Right renal cortex interstitium (tissue), 3 donors: ENCODE results near the gene STK32C. TPM values are rescaled to one million over a fixed set of nuclear protein-coding genes. Genes with fewer than 3 reads are reported as not detected.
"Not testable (repeated sequence)": the region's sequence is repeated elsewhere in the genome, so short reads cannot be mapped to it uniquely, and the experiment has no call there.

Experiments used
- DNase-seq, 3 donors: peaks; one replicate each; pipeline ENCODE4 v3.0.0-alpha.2; 2013; ENCODE audit warnings: low read depth in 3 of 3, low spot score in 2 of 3
- polyA plus RNA-seq, 3 donors: library from polyadenylated mRNA; unstranded; fragments of 120-200 nt; gene quantifications; one replicate each; pipeline ENCODE4 v1.2.1, GENCODE V29; 2013; ENCODE audit not compliant: insufficient read length in 3 of 3

The STK32C gene
- polyA plus RNA-seq, 3 donors = 11.3 to 13.5 (median 11.7) TPM

DNA sequence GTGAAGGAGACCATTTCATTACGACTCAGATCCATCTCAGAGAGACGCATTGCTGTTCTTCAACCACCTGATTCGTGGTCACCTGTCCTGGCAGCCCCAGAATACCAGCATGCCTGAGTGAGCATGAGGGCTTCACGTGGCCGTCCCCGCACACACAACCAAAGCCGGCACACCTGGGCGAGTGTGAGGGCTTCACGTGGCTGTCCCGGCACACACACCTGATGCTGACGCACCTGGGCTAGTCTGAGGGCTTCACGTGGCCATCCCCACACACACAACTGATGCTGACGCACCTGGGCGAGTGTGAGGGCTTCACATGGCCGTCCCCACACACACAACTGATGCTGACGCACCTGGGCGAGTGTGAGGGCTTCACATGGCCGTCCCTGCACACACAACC is 86.8 kb downstream of the STK32C start:
- not testable (repeated sequence) for DNase-seq

DNA sequence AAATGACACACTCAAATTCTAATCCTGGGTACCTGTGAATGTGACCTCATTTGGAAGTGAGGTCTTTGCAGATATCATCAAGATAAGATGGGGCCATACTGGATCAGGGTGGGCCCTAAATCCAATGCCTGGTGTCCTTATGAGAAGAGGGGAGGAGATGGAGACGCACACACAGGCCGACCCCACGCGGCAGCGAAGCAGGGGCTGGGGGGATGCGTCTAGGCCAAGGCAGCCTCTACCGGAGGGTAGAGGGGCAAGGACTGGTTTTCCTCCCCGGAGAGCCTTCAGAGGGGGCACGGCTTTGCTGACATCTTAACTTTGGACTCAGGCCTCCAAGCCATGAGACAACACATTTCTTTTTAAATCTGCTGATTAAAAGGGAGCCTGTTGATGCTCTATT is 87.7 kb downstream of the STK32C start:
- no peak for DNase-seq

DNA sequence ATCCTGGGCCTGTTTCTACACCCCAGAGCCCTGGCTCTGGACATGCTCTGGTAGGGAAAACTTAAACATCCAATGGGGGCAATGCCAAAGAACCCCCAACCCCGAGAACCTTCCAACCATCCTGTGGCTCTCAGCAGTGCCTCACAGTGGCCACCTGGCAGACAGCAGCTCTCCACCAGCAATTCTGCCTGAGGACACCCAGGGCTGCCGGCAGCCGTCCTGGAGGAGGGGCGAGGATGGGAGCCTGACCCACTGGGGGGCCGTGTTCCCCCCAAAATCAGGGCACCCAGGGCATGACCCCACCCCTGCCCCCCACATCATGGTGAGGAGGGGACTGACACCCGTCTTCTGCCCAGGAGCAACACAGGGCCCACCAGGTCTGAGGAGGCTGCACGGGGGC is 88.3 kb downstream of the STK32C start:
- DNase-seq = no peak

GRCh38 chr10:132216441-132216840 is 91.3 kb downstream of the STK32C start:
- not testable (repeated sequence) for DNase-seq

GRCh38 chr10:132213917-132214316 is 93.8 kb downstream of the STK32C start:
- no peak for DNase-seq

- DNase-seq = no peak
Observed at GRCh38 chr10:132212816-132213215, 94.9 kb downstream of the STK32C start.

GRCh38 chr10:132211246-132211645 is 96.5 kb downstream of the STK32C start:
- no peak for DNase-seq

DNA sequence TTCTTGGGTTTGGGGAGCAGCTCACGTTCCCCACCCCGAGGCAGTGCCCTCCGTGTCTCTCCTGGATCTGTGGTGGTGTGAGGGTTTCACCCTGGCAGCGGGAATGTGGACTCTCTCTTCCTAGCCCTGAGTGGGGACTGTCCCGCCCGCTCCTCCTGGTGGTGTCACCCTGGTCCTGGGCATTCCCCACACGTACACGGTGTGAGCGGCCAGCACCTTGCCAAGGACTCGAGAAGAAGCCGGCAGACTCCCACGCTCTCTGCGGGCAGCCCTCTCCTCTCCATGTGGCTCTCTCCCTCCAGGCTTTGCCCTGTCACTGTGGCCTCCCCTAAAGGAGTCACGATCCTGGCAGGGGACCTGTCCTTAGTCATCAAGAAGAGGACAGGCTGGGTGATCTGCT is 97.0 kb downstream of the STK32C start:
- no peak for DNase-seq

DNA sequence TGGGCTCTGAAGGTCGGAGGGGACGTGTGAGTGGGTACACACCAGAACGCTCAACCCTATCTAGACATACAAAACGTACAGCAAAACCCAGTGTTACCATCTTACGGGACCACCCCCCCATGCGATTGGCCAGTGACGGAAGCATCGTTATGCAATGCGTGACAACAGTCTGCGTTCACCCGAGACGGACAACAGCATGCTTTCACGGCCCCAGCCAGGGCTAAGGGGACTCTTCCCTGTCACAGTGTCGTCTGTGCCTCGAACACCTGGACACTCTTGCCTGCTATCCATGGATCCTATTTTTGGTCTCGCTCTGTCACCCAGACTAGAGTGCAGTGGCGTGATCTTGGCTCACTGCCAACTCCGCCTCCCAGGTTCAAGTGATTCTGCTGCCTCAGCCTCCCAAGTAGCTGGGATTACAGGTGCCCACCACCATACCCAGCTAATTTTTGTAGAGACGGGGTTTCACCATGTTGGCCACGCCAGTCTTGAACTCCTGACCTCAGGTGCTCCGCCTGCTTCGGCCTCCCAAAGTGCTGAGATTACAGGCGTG is 97.7 kb downstream of the STK32C start:
- no peak for DNase-seq

GRCh38 chr10:132209130-132209529 is 98.6 kb downstream of the STK32C start:
- no peak for DNase-seq

- no peak for DNase-seq
Observed at GRCh38 chr10:132208462-132209050, 99.2 kb downstream of the STK32C start.

GRCh38 chr10:132207536-132208461 is 100.0 kb downstream of the STK32C start:
- DNase-seq = no peak

DNA sequence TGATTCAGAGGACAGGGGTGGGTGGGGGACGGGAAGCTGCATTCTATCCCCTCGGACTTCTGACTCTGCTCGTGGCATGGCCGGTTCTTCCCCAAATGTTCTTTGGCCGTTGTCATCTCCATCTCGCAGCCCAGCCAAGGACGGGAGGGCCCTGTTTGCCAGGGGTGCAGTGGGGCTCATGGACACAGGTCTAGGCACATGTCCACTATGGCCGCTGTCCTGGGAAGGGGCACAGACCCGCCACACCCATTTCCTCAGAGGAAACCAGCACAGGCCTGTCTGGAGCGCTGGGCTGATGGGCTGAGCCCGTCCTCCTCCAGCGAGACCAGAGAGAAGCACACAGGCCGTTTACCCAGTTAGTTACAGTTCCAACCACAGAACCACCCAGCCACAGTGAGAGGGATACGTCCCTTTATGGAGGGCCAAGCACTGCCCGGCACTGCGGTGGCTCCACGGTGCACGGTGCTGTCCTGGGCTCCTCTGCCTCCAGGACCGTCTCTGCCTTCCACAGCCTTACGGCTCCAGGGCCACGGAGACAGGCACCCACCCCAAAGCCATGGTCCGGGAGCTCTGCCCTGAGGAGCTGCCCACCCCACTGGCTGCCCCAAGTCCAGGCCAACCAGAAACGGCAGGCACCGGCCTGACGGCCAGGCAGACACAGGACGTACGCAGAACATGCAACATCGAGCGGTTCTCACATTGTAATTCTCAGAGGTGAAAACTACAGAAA is 100.8 kb downstream of the STK32C start:
- no peak for DNase-seq

- DNase-seq = no peak
Observed at GRCh38 chr10:132206377-132206745, 101.4 kb downstream of the STK32C start.

DNA sequence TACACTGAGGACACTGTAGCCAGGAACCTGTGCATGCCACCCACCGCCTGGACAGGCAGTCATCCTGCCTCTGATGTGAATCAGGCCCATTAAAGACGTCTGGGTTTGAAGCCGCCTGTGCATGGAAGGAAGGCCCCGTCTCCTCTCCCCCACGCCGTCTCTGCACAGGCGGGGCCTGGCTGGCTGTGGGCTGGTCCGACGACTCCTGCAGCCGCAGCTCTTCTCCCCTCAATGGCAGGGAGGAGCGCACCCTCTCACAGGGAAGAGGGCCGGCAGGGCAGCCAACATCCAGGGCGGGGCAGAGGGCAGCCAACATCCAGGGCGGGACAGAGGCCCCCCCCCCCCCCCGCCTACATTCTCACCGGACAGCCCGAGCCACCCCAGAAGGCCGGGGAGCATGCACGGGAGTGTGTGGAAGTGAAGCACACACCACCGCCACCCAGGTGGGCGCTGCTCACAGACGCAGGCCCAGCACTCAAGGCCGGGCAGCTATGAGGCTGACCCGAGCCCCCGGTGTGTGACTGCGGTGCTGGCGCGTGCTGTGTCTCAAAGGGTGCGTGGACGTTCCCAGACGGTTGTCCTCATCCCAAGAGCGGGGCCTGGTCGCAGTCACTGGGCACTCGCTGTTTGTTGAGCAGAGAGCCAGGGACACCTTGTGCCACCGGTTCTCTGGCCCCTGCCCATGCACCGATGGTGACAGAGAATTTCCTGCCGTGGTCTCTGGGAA is 101.9 kb downstream of the STK32C start:
- no peak for DNase-seq

DNA sequence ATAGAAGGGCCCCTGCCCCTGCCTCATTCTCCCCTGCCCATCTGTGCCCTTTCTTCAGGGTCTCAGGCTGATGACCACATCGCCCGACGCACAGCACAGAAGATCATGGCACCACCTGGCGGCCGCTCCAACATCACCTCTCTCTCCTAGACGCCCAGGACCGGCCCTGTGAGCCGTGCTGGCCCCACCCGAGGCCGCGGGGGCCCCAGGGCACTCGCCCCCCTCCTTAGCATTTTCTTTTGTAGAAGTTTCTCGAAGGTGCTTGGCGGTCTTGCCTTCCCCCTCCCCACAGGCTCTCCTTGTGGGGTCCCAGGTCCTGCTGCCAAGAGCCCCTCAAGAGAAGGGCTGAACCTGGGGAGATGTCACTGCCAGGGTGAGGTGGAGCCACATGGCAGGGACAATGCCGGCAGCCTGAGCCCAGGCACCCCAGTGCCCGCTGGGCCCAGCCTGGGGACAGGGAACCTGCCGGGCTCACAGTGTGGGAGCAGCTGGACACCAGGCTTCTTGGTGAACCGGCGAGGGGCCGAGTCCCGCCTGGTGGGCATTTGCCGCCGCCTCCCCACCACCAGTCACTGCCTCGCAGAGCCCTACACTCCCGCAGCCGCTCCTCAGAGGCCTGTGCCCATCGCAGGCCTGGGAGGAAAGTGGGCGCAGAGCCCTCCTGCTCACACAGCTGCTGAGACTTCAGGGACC is 102.8 kb downstream of the STK32C start:
- no peak for DNase-seq

GRCh38 chr10:132204078-132204780 is 103.5 kb downstream of the STK32C start:
- no peak for DNase-seq

DNA sequence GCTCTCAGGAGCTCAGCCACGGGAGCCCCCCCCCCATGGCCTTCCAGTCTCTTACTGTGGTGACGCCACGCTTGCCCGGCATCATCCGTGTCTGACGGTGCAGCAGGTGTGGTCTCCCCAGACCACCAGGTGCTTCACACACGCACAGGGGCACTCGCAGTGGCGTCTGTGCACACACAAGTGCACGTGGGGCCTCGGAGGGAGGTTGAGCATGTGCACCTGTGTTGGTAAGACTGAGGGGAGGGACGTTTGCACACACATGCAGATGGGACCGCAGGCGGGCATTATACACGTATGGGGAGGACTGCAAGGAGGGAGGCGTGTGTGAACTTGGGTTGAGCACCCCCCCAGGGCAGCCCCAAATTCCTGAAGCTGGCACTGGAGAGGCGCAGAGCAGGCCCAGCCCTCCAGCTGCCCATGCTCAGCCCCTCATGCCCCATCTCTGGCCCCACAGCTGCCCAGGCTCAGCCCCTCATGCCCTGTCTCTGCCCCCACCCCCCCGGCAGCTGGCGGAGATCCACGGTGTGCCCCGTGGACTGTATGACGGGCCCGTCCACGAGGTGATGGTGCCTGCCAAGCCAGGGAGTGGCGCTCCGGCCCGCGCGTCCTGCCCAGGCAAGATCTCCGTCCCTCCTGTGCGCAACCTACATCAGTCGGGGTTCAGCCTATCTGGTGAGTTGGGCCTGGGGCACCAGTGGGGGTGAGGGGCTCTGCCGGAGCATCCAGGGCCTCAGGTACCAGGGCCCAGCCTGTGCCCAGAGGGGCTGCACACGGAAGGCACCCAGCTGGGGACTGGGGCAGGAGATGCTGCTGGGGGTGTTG is 104.3 kb downstream of the STK32C start:
- no peak for DNase-seq
